Panc1 (cell line): ENCODE data around the gene ST8SIA5.

ENCODE experiments used
- CTCF ChIP-seq: fragments of 450-650 bp; IDR thresholded peaks from 2 replicates; pipeline ENCODE4 v1.5.1; 2017; ENCODE audit warnings: mild to moderate bottlenecking
- POLR2AphosphoS5 ChIP-seq: IDR thresholded peaks from 2 replicates; pipeline ENCODE4 v1.6.1; 2012; ENCODE audit warnings: mild to moderate bottlenecking, low read depth, low read length, moderate library complexity
- REST ChIP-seq, 2 experiments: IDR thresholded peaks; 2 replicates each; pipeline ENCODE4 v1.6.1; 2011 to 2012; ENCODE audit warnings: low read depth in 2 of 2, control low read depth in 1 of 2, low read length in 1 of 2, mild to moderate bottlenecking in 1 of 2, moderate library complexity in 1 of 2; ENCODE audit not compliant: insufficient read depth in 1 of 2

- TF ChIP-seq CTCF (no peak), POLR2AphosphoS5 (no peak), REST (IDR thresholded peaks at IDR 0.05; ENCODE audit: insufficient read depth in 1 of 2, low read depth in 2 of 2, low read length in 1 of 2) (no peak)
Observed at GRCh38 chr18:46622451-46622850, 134.4 kb downstream of the ST8SIA5 start.
